ENCODE measurements around the gene DNASE1L3.

The DNASE1L3 gene

DNA sequence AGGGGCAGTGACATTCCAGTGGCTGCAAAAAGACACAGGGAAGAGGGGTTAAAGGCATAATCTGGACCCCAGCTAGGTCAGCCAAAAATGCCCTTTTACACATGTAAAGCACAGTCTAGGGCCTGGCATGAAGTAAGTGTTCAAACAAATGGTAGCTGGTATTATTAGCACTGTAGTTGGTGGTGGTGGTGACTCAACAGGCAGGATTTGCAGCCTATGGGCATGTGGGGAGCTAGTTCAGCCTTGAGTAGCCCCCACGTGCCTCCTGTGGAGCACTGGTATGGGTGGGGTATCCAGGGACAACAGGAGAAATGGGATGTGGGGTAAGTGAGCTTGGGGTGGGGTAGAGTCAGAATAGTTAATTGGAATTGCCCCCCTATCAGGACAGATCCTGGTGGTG, 27.6 kb downstream of the DNASE1L3 start:
- TF ChIP-seq, protein P1, sequence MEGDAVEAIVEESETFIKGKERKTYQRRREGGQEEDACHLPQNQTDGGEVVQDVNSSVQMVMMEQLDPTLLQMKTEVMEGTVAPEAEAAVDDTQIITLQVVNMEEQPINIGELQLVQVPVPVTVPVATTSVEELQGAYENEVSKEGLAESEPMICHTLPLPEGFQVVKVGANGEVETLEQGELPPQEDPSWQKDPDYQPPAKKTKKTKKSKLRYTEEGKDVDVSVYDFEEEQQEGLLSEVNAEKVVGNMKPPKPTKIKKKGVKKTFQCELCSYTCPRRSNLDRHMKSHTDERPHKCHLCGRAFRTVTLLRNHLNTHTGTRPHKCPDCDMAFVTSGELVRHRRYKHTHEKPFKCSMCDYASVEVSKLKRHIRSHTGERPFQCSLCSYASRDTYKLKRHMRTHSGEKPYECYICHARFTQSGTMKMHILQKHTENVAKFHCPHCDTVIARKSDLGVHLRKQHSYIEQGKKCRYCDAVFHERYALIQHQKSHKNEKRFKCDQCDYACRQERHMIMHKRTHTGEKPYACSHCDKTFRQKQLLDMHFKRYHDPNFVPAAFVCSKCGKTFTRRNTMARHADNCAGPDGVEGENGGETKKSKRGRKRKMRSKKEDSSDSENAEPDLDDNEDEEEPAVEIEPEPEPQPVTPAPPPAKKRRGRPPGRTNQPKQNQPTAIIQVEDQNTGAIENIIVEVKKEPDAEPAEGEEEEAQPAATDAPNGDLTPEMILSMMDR (conservative IDR thresholded peaks at IDR 0.05; ENCODE audit: low read depth, low read length): no peak
- no peaks in the 10 kb centered on the region for H3K36me3 ChIP-seq (ENCODE audit: insufficient read depth)
- H3K27me3 ChIP-seq (ENCODE audit: insufficient read depth, low read depth): no peaks in the 10 kb centered on the region
- no peak overlapping the region for H3K4me2 ChIP-seq
- H3K4me1 ChIP-seq (ENCODE audit: low read depth, poor library complexity, severe bottlenecking): peaks cover 4% of the 10 kb centered on the region
- no peak overlapping the region for H3K27ac ChIP-seq
- no peak overlapping the region for H3K4me3 ChIP-seq (IDR thresholded peaks at IDR 0.05; ENCODE audit: insufficient read depth, low read depth, low read length)
- no peak overlapping the region for H3K9ac ChIP-seq
- H3K79me2 ChIP-seq (ENCODE audit: insufficient read depth, low read depth): no peaks in the 10 kb centered on the region
- no peaks in the 10 kb centered on the region for H4K20me1 ChIP-seq (ENCODE audit: insufficient read depth)
- H2AFZ ChIP-seq (ENCODE audit: low read depth): no peak overlapping the region

DNA sequence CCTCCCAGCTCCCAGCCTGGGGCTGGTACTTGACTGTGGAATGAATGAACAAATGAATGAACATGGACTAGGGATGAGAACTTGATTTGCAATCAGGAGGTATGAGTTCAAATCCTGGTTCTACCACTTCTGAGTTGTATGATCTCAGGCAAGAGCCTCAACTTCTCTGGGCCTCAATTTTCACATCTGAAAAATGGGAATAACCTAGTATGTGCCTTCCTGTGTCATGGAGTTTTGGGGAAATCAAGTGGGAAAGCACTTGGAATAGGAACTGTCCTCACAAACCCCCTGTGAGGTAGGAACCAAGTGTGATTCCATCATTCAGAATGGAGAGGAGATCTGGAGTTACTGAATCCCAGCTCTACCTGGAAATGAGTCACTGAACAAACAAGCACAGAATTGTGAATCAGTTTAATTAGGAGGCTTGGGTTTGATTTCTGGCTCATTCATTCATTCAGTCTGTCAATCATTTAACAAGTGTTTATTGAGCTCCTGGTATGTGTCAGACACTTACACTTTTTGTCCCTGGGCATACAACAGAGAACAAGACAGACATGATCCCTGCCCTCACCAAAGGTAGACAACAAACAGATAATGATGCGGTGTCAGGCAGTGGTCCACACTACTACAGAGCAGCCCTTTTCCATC, 29.7 kb downstream of the DNASE1L3 start:
- Histone ChIP-seq H3K27me3 (ENCODE audit: insufficient read depth, low read depth) (no peaks in the 10 kb centered on the region), H4K20me1 (ENCODE audit: insufficient read depth) (no peaks in the 10 kb centered on the region), H3K4me3 (IDR thresholded peaks at IDR 0.05; ENCODE audit: insufficient read depth, low read depth, low read length) (no peak overlapping the region), H3K79me2 (ENCODE audit: insufficient read depth, low read depth) (no peaks in the 10 kb centered on the region), H3K4me1 (ENCODE audit: low read depth, poor library complexity, severe bottlenecking) (no peaks in the 10 kb centered on the region), H3K27ac (no peak overlapping the region), H3K36me3 (ENCODE audit: insufficient read depth) (no peaks in the 10 kb centered on the region), H2AFZ (ENCODE audit: low read depth) (no peak overlapping the region), H3K4me2 (no peak overlapping the region), H3K9ac (no peak overlapping the region)
- TF ChIP-seq, protein P1 (conservative IDR thresholded peaks at IDR 0.05; ENCODE audit: low read depth, low read length): no peak

DNA sequence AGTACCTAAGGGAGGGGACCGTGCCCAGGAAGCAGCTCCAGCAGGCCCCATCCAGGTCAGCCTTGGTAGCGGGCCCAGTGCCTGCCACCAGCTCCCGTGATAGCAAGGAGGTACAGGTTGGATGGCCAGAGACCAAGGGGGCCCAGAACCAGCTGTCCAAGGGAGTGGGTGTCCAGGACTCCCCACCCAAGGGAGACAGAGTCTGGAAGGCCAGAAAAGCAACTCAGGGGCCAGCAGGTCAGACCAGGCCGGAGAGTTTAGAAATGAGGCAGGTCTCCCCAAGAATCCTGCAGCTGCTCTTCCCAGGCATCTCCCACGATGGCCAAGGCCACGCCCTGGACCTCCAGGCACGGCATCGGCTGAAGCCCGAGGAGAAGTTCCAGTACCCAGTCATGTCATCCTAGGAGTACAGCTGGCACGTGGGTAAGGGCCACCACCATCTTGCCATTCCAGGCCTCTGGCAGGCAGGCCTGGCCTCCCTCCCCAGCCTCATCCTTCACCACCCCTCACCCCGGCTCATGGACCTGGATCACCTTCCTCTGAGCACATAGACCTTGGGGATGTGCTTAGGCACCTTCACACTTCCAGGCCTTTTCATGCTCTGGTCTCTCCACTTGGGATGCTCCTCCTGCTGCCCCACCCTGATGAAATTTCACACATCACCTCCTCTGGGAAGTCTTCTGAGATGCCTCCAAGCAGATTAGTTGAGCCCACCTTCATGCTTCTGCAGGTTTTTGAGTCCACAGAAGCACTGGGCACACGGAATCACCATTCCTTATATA, 30.5 kb downstream of the DNASE1L3 start:
- H3K27ac ChIP-seq: no peak overlapping the region
- H3K4me3 ChIP-seq (IDR thresholded peaks at IDR 0.05; ENCODE audit: insufficient read depth, low read depth, low read length): no peak overlapping the region
- H3K4me2 ChIP-seq: no peak overlapping the region
- H4K20me1 ChIP-seq (ENCODE audit: insufficient read depth): no peaks in the 10 kb centered on the region
- no peaks in the 10 kb centered on the region for H3K4me1 ChIP-seq (ENCODE audit: low read depth, poor library complexity, severe bottlenecking)
- TF ChIP-seq, protein P1 (conservative IDR thresholded peaks at IDR 0.05; ENCODE audit: low read depth, low read length): no peak
- H3K36me3 ChIP-seq (ENCODE audit: insufficient read depth): no peaks in the 10 kb centered on the region
- no peaks in the 10 kb centered on the region for H3K79me2 ChIP-seq (ENCODE audit: insufficient read depth, low read depth)
- no peaks in the 10 kb centered on the region for H3K27me3 ChIP-seq (ENCODE audit: insufficient read depth, low read depth)
- H2AFZ ChIP-seq (ENCODE audit: low read depth): no peak overlapping the region
- H3K9ac ChIP-seq: no peak overlapping the region

DNA sequence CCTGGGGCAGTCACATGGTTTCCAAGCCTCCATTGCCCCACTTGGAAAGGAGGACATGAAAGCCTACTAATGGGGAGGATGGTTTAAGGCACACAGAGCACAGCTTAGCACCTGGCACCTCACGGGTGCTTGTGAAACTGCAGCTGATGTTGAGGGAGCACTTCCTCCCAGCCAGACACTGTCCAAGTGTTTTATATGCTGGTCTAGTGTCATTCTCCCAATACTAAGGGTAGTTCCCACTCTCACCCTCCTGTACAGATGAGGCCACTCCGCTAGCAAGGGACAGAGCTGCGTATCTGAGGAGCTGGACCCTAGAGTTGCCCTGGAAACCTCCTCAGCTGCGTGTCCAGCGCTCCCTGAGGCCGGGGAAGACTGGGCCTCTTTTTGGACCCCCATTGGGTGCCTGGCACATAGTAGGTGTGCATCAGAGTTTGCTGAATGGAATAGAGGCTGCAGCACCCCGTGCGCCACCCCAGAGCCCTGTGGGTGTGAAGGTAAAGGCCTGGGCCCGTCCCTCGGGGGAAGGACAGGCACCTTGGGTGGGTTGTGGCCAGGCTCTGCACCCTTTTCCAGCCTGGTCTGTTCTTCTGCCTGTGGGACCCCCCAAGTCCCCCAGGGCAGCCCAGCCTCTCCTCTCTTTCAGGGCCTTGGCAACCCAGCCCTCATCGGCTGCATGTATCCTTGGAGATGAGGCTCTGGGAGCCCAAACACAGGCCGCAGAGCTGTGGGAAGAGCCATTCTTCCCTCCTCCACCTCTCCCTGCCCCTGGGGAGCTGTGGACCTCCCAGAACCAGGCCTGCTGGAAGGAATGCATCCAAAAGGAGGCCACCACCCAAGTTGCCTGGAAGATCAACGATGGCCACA, 31.3 kb downstream of the DNASE1L3 start:
- no peak overlapping the region for H3K4me3 ChIP-seq (IDR thresholded peaks at IDR 0.05; ENCODE audit: insufficient read depth, low read depth, low read length)
- H3K9ac ChIP-seq: no peak overlapping the region
- no peak overlapping the region for H2AFZ ChIP-seq (ENCODE audit: low read depth)
- no peaks in the 10 kb centered on the region for H3K27me3 ChIP-seq (ENCODE audit: insufficient read depth, low read depth)
- H4K20me1 ChIP-seq (ENCODE audit: insufficient read depth): no peaks in the 10 kb centered on the region
- TF ChIP-seq, protein P1 (conservative IDR thresholded peaks at IDR 0.05; ENCODE audit: low read depth, low read length): no peak
- no peaks in the 10 kb centered on the region for H3K79me2 ChIP-seq (ENCODE audit: insufficient read depth, low read depth)
- H3K36me3 ChIP-seq (ENCODE audit: insufficient read depth): no peaks in the 10 kb centered on the region
- H3K4me2 ChIP-seq: no peak overlapping the region
- no peak overlapping the region for H3K27ac ChIP-seq
- no peaks in the 10 kb centered on the region for H3K4me1 ChIP-seq (ENCODE audit: low read depth, poor library complexity, severe bottlenecking)

Measured in KMS-11 (cell line).